Measurements from ENCODE around the gene RPL18A.

DNA sequence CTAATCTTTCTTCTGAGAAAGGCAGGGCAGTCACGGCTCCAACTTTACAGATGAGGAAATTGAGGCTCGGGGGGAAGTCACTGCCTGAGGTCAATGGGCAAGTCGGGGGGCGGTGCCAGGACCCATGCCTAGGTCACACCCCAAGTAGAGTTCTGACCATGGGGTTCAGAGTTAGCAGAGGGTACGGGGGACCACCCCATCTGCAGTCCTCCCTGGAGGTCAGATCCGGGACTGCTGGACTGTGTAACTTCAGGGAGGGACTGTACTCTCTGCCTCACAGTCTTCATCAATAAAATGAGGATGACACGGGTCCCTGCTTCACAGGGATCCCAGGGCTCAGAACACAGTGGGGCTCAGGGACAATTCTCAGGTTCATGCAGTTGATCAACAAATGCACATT, 19.8 kb downstream of the RPL18A start:
- TF ChIP-seq POLR2AphosphoS5 (IDR thresholded peaks at IDR 0.05; ENCODE audit: low read depth), result no peak
- TF ChIP-seq, protein P1, sequence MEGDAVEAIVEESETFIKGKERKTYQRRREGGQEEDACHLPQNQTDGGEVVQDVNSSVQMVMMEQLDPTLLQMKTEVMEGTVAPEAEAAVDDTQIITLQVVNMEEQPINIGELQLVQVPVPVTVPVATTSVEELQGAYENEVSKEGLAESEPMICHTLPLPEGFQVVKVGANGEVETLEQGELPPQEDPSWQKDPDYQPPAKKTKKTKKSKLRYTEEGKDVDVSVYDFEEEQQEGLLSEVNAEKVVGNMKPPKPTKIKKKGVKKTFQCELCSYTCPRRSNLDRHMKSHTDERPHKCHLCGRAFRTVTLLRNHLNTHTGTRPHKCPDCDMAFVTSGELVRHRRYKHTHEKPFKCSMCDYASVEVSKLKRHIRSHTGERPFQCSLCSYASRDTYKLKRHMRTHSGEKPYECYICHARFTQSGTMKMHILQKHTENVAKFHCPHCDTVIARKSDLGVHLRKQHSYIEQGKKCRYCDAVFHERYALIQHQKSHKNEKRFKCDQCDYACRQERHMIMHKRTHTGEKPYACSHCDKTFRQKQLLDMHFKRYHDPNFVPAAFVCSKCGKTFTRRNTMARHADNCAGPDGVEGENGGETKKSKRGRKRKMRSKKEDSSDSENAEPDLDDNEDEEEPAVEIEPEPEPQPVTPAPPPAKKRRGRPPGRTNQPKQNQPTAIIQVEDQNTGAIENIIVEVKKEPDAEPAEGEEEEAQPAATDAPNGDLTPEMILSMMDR (IDR thresholded peaks at IDR 0.05; ENCODE audit: insufficient read depth, low read length), result no peak
